ENCODE measurements around the gene SLC35B1. TPM values are rescaled to one million over a fixed set of nuclear protein-coding genes. Genes with fewer than 3 reads are reported as not detected.

The SLC35B1 gene
- total and polyA plus RNA-seq, 10 of the 15 experiments (the other 5 are each of a cell fraction or from before 2014, with no cell fraction given): 40.0 to 113 (median 51.6) TPM

DNA sequence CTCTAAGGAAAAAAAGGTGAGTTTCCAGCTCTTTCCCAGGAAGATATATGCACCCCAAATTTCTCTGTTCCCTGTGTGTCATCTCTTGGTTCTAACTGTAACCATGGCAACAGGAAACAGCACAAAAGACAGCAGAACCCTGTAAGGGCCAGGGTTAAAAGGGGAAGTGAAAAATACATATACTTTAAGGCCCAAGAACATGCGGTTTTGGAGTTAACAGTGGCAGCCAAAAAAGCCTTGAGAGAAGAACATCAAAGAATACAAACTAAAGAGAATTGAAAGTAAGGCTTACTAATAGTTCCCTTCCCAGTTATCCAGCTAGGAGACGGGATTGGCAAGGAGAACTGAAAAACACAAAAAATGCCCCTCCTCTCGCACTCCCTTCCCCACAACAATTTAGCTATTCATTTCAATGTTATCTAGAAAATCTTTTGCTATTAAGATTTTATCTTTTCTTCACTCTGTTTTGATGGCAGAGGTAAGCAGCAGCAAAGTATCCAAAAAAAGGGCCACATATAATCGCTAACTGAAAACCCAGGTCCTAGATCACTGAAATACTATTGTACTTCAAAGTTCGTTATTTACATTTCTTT, 31.4 kb downstream of the SLC35B1 start (continued):
- TF ChIP-seq, protein P1, sequence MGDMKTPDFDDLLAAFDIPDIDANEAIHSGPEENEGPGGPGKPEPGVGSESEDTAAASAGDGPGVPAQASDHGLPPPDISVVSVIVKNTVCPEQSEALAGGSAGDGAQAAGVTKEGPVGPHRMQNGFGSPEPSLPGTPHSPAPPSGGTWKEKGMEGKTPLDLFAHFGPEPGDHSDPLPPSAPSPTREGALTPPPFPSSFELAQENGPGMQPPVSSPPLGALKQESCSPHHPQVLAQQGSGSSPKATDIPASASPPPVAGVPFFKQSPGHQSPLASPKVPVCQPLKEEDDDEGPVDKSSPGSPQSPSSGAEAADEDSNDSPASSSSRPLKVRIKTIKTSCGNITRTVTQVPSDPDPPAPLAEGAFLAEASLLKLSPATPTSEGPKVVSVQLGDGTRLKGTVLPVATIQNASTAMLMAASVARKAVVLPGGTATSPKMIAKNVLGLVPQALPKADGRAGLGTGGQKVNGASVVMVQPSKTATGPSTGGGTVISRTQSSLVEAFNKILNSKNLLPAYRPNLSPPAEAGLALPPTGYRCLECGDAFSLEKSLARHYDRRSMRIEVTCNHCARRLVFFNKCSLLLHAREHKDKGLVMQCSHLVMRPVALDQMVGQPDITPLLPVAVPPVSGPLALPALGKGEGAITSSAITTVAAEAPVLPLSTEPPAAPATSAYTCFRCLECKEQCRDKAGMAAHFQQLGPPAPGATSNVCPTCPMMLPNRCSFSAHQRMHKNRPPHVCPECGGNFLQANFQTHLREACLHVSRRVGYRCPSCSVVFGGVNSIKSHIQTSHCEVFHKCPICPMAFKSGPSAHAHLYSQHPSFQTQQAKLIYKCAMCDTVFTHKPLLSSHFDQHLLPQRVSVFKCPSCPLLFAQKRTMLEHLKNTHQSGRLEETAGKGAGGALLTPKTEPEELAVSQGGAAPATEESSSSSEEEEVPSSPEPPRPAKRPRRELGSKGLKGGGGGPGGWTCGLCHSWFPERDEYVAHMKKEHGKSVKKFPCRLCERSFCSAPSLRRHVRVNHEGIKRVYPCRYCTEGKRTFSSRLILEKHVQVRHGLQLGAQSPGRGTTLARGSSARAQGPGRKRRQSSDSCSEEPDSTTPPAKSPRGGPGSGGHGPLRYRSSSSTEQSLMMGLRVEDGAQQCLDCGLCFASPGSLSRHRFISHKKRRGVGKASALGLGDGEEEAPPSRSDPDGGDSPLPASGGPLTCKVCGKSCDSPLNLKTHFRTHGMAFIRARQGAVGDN (IDR thresholded peaks at IDR 0.05): no peak
- TF ChIP-seq BCL11A (IDR thresholded peaks at IDR 0.05; ENCODE audit: low read depth, low read length): peak; percentile 83
- TF ChIP-seq, protein P2, sequence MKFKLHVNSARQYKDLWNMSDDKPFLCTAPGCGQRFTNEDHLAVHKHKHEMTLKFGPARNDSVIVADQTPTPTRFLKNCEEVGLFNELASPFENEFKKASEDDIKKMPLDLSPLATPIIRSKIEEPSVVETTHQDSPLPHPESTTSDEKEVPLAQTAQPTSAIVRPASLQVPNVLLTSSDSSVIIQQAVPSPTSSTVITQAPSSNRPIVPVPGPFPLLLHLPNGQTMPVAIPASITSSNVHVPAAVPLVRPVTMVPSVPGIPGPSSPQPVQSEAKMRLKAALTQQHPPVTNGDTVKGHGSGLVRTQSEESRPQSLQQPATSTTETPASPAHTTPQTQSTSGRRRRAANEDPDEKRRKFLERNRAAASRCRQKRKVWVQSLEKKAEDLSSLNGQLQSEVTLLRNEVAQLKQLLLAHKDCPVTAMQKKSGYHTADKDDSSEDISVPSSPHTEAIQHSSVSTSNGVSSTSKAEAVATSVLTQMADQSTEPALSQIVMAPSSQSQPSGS (IDR thresholded peaks at IDR 0.05; ENCODE audit: low read length): 0 out of 2 replicates have a peak, but pooled peaks have one; percentile 43
- peak; percentile 85 to 87 for TF ChIP-seq EP300 (IDR thresholded peaks at IDR 0.05; ENCODE audit: borderline replicate concordance in 1 of 2, control insufficient read depth in 1 of 2, low read depth in 2 of 2, low read length in 2 of 2)
- no peak for TF ChIP-seq ZNF622 (IDR thresholded peaks at IDR 0.05)
- no peak for TF ChIP-seq RFX5 (IDR thresholded peaks at IDR 0.05; ENCODE audit: low read depth, low read length)
- TF ChIP-seq CHD1 (IDR thresholded peaks at IDR 0.05; ENCODE audit: low read depth, low read length): no peak
- TF ChIP-seq IRF4 (IDR thresholded peaks at IDR 0.05; ENCODE audit: low read depth, low read length): peak; percentile 84
- TF ChIP-seq, protein P3, sequence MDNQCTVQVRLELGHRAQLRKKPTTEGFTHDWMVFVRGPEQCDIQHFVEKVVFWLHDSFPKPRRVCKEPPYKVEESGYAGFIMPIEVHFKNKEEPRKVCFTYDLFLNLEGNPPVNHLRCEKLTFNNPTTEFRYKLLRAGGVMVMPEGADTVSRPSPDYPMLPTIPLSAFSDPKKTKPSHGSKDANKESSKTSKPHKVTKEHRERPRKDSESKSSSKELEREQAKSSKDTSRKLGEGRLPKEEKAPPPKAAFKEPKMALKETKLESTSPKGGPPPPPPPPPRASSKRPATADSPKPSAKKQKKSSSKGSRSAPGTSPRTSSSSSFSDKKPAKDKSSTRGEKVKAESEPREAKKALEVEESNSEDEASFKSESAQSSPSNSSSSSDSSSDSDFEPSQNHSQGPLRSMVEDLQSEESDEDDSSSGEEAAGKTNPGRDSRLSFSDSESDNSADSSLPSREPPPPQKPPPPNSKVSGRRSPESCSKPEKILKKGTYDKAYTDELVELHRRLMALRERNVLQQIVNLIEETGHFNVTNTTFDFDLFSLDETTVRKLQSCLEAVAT (IDR thresholded peaks at IDR 0.05): peak; percentile 38; the same call in 1 of the 2 replicates
- TF ChIP-seq PAX5 (IDR thresholded peaks at IDR 0.05; ENCODE audit: borderline replicate concordance, low read depth, low read length): no peak
- TF ChIP-seq, protein P4, sequence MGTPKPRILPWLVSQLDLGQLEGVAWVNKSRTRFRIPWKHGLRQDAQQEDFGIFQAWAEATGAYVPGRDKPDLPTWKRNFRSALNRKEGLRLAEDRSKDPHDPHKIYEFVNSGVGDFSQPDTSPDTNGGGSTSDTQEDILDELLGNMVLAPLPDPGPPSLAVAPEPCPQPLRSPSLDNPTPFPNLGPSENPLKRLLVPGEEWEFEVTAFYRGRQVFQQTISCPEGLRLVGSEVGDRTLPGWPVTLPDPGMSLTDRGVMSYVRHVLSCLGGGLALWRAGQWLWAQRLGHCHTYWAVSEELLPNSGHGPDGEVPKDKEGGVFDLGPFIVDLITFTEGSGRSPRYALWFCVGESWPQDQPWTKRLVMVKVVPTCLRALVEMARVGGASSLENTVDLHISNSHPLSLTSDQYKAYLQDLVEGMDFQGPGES (IDR thresholded peaks at IDR 0.05): no peak
- TF ChIP-seq SUPT20H (IDR thresholded peaks at IDR 0.05; ENCODE audit: borderline replicate concordance, control insufficient read depth, low read depth, low read length): no peak
- peak; percentile 41; the same call in 1 of the 2 replicates for TF ChIP-seq SIN3A (IDR thresholded peaks at IDR 0.05; ENCODE audit: low read depth, low read length)
- TF ChIP-seq FOXM1 (IDR thresholded peaks at IDR 0.05; ENCODE audit: low read depth, low read length): peak; percentile 61; the same call in 1 of the 2 replicates
- TF ChIP-seq JUNB (IDR thresholded peaks at IDR 0.05): peak; percentile 50
- TF ChIP-seq SIX5 (IDR thresholded peaks at IDR 0.05; ENCODE audit: low read depth, low read length, severe bottlenecking): no peak
- TF ChIP-seq PAX8 (IDR thresholded peaks at IDR 0.05): no peak
- TF ChIP-seq NR2F1 (conservative IDR thresholded peaks at IDR 0.05): peak; percentile 55; the same call in 1 of the 2 replicates
- TF ChIP-seq RAD51 (IDR thresholded peaks at IDR 0.05): peak; percentile 21; the same call in 1 of the 2 replicates
- TF ChIP-seq RB1 (IDR thresholded peaks at IDR 0.05; ENCODE audit: borderline replicate concordance): no peak
- no peak for TF ChIP-seq CEBPB (IDR thresholded peaks at IDR 0.05; ENCODE audit: borderline replicate concordance in 1 of 2, low read depth in 2 of 2, low read length in 2 of 2)
- TF ChIP-seq HDGF (IDR thresholded peaks at IDR 0.05): no peak
- no peak for TF ChIP-seq HDAC6 (IDR thresholded peaks at IDR 0.05; ENCODE audit: unreplicated experiment)
- no peak for TF ChIP-seq JUND (IDR thresholded peaks at IDR 0.05; ENCODE audit: low read depth, low read length)
